Peyer's patch (tissue), 4 donors: ENCODE data around the gene TMEM107. TPM values are rescaled to one million over a fixed set of nuclear protein-coding genes. Genes with fewer than 3 reads are reported as not detected.
"Not testable (repeated sequence)": the region's sequence is repeated elsewhere in the genome, so short reads cannot be mapped to it uniquely, and the experiment has no call there.

Experiments
- DNase-seq, 3 donors: peaks; one replicate each; pipeline ENCODE4 v3.0.0-alpha.2; 2017 to 2019
- H3K27ac ChIP-seq, 4 donors: fragments of 200-600 bp; sonication (generic); one replicate each; pipeline ENCODE4 v1.5.1; 2016 to 2019
- H3K27me3 ChIP-seq, 2 donors: fragments of 200-600 bp; sonication (generic); one replicate each; pipeline ENCODE4 v1.5.1; 2019
- H3K36me3 ChIP-seq, 3 donors: fragments of 200-600 bp; sonication (generic); one replicate each; pipeline ENCODE4 v1.5.1; 2016 to 2019
- H3K4me1 ChIP-seq, 4 donors: fragments of 200-600 bp; sonication (generic); one replicate each; pipeline ENCODE4 v1.5.1; 2016 to 2019
- H3K4me3 ChIP-seq, 4 donors: fragments of 200-600 bp; sonication (generic); 1 replicate in 3 of 4; 2 replicates in 1 of 4; pipeline ENCODE4 v1.5.1; 2016 to 2019; ENCODE audit warnings: mild to moderate bottlenecking in 1 of 4
- H3K9me3 ChIP-seq, 4 donors: fragments of 200-600 bp; sonication (generic); one replicate each; pipeline ENCODE4 v1.5.1; 2016 to 2019; ENCODE audit warnings: mild to moderate bottlenecking in 1 of 4
- POLR2A ChIP-seq, 2 donors: fragments of 450-650 bp; IDR thresholded peaks; one replicate each; pipeline ENCODE4 v1.5.1; 2017; ENCODE audit warnings: antibody characterized with exemption in 2 of 2, mild to moderate bottlenecking in 2 of 2, moderate library complexity in 2 of 2
- total RNA-seq, 4 donors: library from RNA; depleted of rRNA; stranded (reverse); fragments of >200 nt; gene quantifications; one replicate each; pipeline ENCODE4 v1.1.0, GENCODE V29; 2016
- TF ChIP-seq, protein P1 (sequence below), 6 experiments: fragments of 450-650 bp in 4 of 6; fragments of 200-600 bp in 2 of 6; sonication (generic) in 1 of 6; IDR thresholded peaks; one replicate each; pipeline ENCODE4 v1.5.1; 2017 to 2019; ENCODE audit warnings: antibody characterized with exemption in 6 of 6, mild to moderate bottlenecking in 3 of 6, moderate library complexity in 1 of 6

TMEM107 gene
- total RNA-seq, 4 donors from 2014 or later, result 6.5 to 27.2 (median 16.4) TPM

DNA sequence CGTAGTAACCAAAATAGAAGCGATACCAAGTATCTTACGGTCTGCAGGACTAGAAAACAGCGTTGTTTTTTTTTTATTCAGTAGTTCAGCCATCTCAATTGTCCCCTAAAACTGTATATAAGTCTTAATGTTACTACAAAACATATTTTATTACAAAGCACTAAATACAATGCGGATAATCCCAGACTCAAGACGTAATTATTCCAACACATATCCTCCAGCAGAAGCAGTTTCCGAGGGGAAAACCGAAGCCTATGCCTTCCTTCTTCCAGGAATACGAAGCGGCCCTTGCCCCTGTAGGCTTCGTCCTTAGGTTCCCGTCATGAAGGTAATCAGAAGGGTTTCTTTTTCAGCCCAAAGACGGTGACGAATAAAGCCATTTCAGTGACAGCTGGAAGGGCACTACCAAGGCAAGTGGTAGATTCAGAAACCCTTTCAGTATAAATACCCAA lies 2.3 kb downstream of the TMEM107 start:
- no peak for DNase-seq
- no peaks in the 10 kb centered on the region for H3K9me3 ChIP-seq
- peak overlapping the region; percentile 36 to 46 (median 42) for H3K4me3 ChIP-seq
- peaks cover 6 to 28% (median 9%) of the 10 kb centered on the region in 4 donors for H3K4me1 ChIP-seq
- H3K36me3 ChIP-seq, result no peaks in the 10 kb centered on the region
- TF ChIP-seq POLR2A (IDR thresholded peaks at IDR 0.05), result no peak
- TF ChIP-seq, protein P1, sequence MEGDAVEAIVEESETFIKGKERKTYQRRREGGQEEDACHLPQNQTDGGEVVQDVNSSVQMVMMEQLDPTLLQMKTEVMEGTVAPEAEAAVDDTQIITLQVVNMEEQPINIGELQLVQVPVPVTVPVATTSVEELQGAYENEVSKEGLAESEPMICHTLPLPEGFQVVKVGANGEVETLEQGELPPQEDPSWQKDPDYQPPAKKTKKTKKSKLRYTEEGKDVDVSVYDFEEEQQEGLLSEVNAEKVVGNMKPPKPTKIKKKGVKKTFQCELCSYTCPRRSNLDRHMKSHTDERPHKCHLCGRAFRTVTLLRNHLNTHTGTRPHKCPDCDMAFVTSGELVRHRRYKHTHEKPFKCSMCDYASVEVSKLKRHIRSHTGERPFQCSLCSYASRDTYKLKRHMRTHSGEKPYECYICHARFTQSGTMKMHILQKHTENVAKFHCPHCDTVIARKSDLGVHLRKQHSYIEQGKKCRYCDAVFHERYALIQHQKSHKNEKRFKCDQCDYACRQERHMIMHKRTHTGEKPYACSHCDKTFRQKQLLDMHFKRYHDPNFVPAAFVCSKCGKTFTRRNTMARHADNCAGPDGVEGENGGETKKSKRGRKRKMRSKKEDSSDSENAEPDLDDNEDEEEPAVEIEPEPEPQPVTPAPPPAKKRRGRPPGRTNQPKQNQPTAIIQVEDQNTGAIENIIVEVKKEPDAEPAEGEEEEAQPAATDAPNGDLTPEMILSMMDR (IDR thresholded peaks at IDR 0.05), result no peak
- no peaks in the 10 kb centered on the region for H3K27me3 ChIP-seq
- peak overlapping the region; percentile 80 to 95 (median 89) for H3K27ac ChIP-seq

DNA sequence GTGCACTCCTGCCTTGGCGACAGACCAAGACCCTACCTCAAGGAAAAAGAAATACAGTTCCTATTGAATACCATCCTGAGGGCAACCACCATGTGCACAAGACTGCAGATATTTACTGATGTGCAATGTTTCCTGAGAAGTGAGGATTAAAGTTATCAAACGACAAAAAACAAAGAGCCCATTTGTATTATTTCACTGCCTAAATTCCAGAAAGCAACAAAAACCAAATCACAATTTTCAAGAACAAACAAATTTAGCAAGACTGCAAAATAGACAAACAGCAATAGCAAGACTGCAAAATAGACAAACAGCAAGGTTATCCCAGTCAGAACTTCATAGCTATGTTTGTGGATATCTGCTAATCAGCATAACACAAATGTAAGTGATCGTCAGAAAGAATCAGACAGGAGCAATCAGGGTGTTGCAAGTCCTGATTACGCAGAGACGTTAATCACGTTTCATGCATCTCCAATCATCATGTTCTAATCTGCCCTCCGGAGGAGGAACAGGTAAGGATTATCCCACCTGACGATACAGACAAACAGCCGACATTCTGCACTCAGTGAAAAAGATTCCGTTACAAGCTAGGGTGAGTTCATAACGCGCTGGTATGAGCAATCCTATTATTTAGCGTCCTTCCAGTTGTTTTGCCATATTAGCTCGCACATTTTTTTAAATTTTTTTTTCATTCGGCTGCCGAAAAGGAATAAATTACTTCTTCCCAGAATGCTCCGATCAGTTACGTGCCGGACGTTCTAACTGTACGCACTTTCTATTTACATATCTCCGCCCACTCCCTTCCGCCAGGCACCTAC lies 2.9 kb downstream of the TMEM107 start:
- H3K4me3 ChIP-seq, result peak overlapping the region; percentile 36 to 46 (median 42)
- no peaks in the 10 kb centered on the region for H3K27me3 ChIP-seq

DNA sequence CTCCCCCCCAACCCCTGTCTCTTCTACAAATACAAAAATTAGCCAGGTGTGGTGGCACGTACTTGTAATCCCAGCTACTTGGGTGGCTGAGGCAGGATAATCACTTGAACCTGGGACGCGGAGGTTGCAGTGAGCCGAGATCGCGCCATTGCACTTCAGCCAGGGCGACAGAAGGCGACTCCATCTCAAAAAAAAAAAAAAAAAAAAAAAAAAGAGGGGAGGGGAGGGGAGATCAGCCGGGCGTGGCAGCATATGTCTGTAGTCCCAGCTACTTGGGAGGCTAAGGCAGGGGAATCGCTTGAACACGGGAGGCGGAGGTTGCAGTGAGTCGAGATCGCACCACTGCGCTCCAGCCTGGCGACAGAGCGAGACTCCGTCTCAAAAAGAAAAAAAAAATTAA lies 6.0 kb downstream of the TMEM107 start:
- not testable (repeated sequence) for DNase-seq, H3K9me3 ChIP-seq, H3K27me3 ChIP-seq, H3K36me3 ChIP-seq, H3K27ac ChIP-seq, H3K4me3 ChIP-seq
- peaks cover 0 to 11% (median 0%) of the 10 kb centered on the region in 4 donors for H3K4me1 ChIP-seq

More for the DNA sequence above, 2.9 kb downstream of the TMEM107 start:
- H3K27ac ChIP-seq, result peak overlapping the region; percentile 80 to 95 (median 89)
- H3K9me3 ChIP-seq, result no peaks in the 10 kb centered on the region
- DNase-seq, result peak; percentile 59 to 94 (median 88)
- H3K4me1 ChIP-seq, result peaks cover 6 to 28% (median 9%) of the 10 kb centered on the region in 4 donors
- TF ChIP-seq, protein P1 (IDR thresholded peaks at IDR 0.05), result peak in 2 of 6 experiments; percentile 0 to 28
- peak; percentile 100 for TF ChIP-seq POLR2A (IDR thresholded peaks at IDR 0.05)
- H3K36me3 ChIP-seq, result no peaks in the 10 kb centered on the region

DNA sequence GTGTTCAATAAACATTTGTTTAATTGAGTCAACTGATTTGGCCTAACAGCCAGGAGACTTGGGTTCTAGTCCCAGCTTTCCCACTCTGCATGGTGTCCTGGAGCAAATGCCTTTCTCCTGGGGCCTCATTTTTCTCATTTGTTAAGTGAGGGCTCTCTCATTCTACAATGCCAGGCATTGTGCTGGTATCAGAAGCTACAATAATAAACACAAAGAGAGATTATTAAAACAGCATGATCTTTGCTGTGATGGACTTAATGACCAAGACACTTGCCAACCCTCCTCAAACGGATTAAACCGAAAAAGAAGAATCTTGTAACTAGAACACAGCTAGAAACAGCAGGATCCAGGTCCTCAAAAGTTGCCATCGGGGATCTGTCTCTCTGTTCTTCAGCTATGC lies 8.7 kb downstream of the TMEM107 start:
- Histone ChIP-seq H3K27me3 (no peaks in the 10 kb centered on the region), H3K9me3 (no peaks in the 10 kb centered on the region), H3K4me1 (peaks cover 0 to 19% (median 9%) of the 10 kb centered on the region in 4 donors), H3K36me3 (no peaks in the 10 kb centered on the region), H3K4me3 (no peak overlapping the region), H3K27ac (no peak overlapping the region)
- no peak for TF ChIP-seq POLR2A (IDR thresholded peaks at IDR 0.05)
- TF ChIP-seq, protein P1 (IDR thresholded peaks at IDR 0.05), result no peak
- DNase-seq, result no peak

DNA sequence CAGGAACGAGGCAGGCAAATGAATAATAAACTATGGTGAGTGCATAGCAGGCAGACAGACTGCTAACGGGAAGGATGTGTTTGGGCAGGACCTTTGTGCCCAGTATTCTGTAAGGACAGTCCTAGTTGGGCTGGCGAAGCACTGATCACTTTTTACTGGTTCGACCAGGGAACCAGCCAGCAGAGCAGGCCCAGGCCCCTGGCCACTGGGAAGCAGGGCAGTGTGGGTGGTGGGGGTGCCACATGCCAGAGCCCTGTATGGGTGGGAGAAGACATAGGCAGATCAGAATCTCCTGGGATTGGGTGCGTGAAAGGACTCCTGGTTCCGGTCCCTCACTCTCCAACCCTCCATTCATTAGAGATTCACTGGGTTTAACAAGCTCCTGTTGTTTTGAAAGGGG lies 9.4 kb downstream of the TMEM107 start:
- no peaks in the 10 kb centered on the region for H3K9me3 ChIP-seq
- H3K27ac ChIP-seq, result no peak overlapping the region
- no peaks in the 10 kb centered on the region for H3K27me3 ChIP-seq
- DNase-seq, result peak in 1 of 3 donors; percentile 11
- H3K4me3 ChIP-seq, result no peak overlapping the region
- no peaks in the 10 kb centered on the region for H3K36me3 ChIP-seq
- TF ChIP-seq, protein P1 (IDR thresholded peaks at IDR 0.05), result no peak
- TF ChIP-seq POLR2A (IDR thresholded peaks at IDR 0.05), result no peak
- peaks cover under 1 to 22% (median 11%) of the 10 kb centered on the region in 4 donors for H3K4me1 ChIP-seq

DNA sequence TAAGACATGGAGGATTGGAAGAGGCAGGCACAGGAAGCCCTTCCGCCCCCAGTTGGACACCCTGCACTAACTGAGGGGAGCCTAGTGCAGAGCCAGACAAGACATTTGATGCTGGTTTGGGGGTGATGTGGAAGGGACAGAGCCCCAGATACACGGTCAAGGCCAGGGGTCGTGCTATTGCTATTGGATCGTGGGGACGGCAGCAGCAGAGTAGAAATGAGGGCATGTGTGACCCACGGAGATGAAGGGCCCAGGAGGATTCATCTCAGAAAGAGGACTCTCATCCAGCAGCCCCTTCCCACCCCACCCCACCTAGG lies 11.4 kb downstream of the TMEM107 start:
- Histone ChIP-seq H3K4me1 (peaks cover 9 to 39% (median 16%) of the 10 kb centered on the region in 4 donors), H3K27me3 (no peaks in the 10 kb centered on the region), H3K4me3 (no peak overlapping the region), H3K36me3 (peaks cover 0 to 14% (median 0%) of the 10 kb centered on the region in 3 donors), H3K9me3 (no peaks in the 10 kb centered on the region), H3K27ac (peak overlapping the region; percentile 99 to 100 (median 100))
- TF ChIP-seq POLR2A (IDR thresholded peaks at IDR 0.05), result no peak
- TF ChIP-seq, protein P1 (IDR thresholded peaks at IDR 0.05), result no peak
- DNase-seq, result peak in 1 of 3 donors; percentile 31
